ENCODE results near the gene SMIM15. TPM values are rescaled to one million over a fixed set of nuclear protein-coding genes. Genes with fewer than 3 reads are reported as not detected.

The SMIM15 gene
- total and polyA plus RNA-seq, 10 of the 15 experiments (the other 5 are each of a cell fraction or from before 2014, with no cell fraction given): 13.8 to 83.3 (median 53.9) TPM

- TF ChIP-seq ZBTB40 (IDR thresholded peaks at IDR 0.05; ENCODE audit: borderline replicate concordance): peak; percentile 91
- no peak for TF ChIP-seq MYC (IDR thresholded peaks at IDR 0.05; ENCODE audit: insufficient read depth, insufficient read length, insufficient replicate concordance, low read length, severe bottlenecking)
- TF ChIP-seq E2F8 (IDR thresholded peaks at IDR 0.05; ENCODE audit: low read depth, partially characterized antibody): peak; percentile 42
- no peak for TF ChIP-seq ZNF274 (IDR thresholded peaks at IDR 0.05; ENCODE audit: insufficient read depth, insufficient read length)
- TF ChIP-seq ETV6 (conservative IDR thresholded peaks at IDR 0.05 in 1 of 2, IDR thresholded peaks at IDR 0.05 in 1 of 2; ENCODE audit: borderline replicate concordance in 1 of 2, low read depth in 1 of 2): peak in 1 of 2 experiments; percentile 84; a peak in 2 of 4 replicates
- peak; percentile 54; the same call in 1 of the 2 replicates for TF ChIP-seq PAX5 (IDR thresholded peaks at IDR 0.05; ENCODE audit: borderline replicate concordance, low read depth, low read length)
- no peak; the same call in 1 of the 2 replicates for TF ChIP-seq MAX (IDR thresholded peaks at IDR 0.05; ENCODE audit: low read depth, low read length)
- TF ChIP-seq HDGF (IDR thresholded peaks at IDR 0.05): peak; percentile 91
- TF ChIP-seq ZNF592 (IDR thresholded peaks at IDR 0.05): no peak
- peak; percentile 7; the same call in 1 of the 2 replicates for TF ChIP-seq NFYB (IDR thresholded peaks at IDR 0.05; ENCODE audit: insufficient read depth, low read depth, low read length)
- TF ChIP-seq POLR2AphosphoS5 (IDR thresholded peaks at IDR 0.05; ENCODE audit: low read length): peak; percentile 91
- peak; percentile 31 for TF ChIP-seq PBX3 (IDR thresholded peaks at IDR 0.05; ENCODE audit: insufficient replicate concordance, low read depth, low read length)
- TF ChIP-seq ZNF384 (IDR thresholded peaks at IDR 0.05; ENCODE audit: borderline replicate concordance, low read depth, low read length): no peak
- TF ChIP-seq SIN3A (IDR thresholded peaks at IDR 0.05; ENCODE audit: low read depth, low read length): 0 out of 2 replicates have a peak, but pooled peaks have one; percentile 46
Observed at GRCh38 chr5:61162010-61162831, at the start of gene SMIM15 (continued).

Measured in GM12878 (cell line).